Activated CD8-positive, alpha-beta memory T cell treated with anti-CD3 and anti-CD28 coated beads, Interleukin-2, amount 50 U/mL, for 1 hour (primary cell): ENCODE results near the gene RFK.

Experiments used
- DNase-seq: peaks from one replicate; pipeline ENCODE4 v3.0.0-alpha.2; 2020; ENCODE audit errors: extremely low read depth

The RFK gene

GRCh38 chr9:76412638-76413037 lies 18.4 kb upstream of the RFK start:
- no peak for DNase-seq

- DNase-seq = no peak
Measured at GRCh38 chr9:76405868-76406267, 11.6 kb upstream of the RFK start.

DNA sequence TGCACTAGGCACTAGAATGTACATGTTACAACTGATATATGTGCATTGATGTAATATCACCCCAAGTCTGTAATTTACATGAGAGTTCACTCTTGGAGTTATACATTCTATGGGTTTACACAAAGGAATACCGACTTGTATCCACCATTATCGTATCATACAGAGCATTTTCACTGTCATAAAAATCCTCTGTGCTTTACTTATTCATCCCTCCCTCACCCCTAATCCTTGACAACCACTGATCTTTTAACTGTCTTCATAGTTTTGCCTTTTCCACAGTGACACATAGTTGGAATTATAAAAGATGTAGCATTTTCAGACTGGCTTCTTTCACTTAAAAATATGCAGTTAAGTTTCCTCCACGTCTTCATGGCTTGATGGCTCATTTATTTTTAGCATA lies 11.1 kb upstream of the RFK start:
- no peak for DNase-seq

DNA sequence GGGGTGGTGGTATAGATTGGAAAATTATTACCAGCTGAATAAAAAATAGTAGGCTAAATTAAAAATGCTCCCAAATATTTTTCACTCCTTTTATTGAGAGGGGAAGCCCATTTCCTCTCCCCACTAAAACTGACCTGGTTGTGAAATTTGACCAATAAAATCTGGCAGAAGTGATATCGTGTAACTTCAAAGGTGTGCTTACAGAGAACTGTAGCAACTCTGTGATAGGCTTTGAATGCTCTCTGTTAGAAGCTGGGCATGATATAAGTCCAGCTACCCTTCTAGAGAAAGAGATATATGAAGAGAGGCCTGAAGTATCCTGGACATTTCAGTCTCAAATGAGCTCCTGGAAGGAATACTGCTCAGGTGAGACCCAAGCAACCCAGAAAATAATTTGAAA lies 10.2 kb upstream of the RFK start:
- no peak for DNase-seq

- no peak for DNase-seq
Measured at GRCh38 chr9:76403352-76403751, 9.1 kb upstream of the RFK start.

- no peak for DNase-seq
Measured at GRCh38 chr9:76401580-76402354, 7.5 kb upstream of the RFK start.

- no peak for DNase-seq
Measured at GRCh38 chr9:76401176-76401575, 7.0 kb upstream of the RFK start.

- DNase-seq = no peak
Measured at GRCh38 chr9:76400534-76401096, 6.4 kb upstream of the RFK start.

- no peak for DNase-seq
Measured at GRCh38 chr9:76399856-76400255, 5.6 kb upstream of the RFK start.

DNA sequence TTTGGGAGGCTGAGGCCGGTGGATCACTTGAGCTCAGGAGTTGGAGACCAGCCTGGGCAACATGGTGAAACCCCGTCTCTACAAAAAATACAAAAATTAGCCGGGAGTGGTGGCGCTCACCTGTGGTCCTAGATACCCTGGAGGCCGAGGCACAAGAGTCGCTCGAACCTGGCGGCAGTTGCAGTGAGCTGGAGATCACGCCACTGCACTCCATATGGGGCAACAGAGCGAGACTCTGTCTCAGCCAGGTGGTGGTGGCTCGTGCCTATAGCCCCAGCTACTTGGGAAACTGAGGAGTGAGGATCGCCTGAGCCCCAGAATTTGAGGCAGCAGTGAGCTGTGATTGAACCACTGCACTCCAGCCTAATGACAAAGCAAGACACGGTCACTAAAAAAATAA lies 2.4 kb upstream of the RFK start:
- DNase-seq = no peak

DNA sequence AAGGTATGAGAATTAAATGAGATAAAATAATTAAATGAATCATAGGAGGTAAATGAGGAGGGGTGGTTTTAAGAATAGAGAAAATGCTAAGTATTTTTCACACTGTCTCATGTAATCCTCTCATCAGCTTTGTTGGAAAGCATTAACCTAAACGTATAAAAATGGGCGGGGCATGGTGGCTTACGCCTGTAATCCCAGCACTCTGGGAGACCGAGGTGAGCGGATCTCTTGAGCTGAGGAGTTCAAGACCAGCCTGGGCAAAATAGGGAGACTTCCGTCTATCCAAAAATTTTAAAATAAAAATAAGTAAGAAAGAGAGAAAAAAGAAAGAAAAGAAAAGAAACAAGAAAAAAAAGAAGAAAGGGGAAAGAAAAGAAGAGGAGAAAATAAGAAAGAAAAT lies 1.9 kb upstream of the RFK start:
- DNase-seq = no peak

GRCh38 chr9:76395381-76395780 lies 1.2 kb upstream of the RFK start:
- DNase-seq = no peak

GRCh38 chr9:76394960-76395252 lies 680 bp upstream of the RFK start:
- DNase-seq = peak; percentile 24

GRCh38 chr9:76390656-76391055 lies 3.6 kb downstream of the RFK start:
- no peak for DNase-seq

GRCh38 chr9:76379494-76379893 lies 14.7 kb downstream of the RFK start:
- no peak for DNase-seq

DNA sequence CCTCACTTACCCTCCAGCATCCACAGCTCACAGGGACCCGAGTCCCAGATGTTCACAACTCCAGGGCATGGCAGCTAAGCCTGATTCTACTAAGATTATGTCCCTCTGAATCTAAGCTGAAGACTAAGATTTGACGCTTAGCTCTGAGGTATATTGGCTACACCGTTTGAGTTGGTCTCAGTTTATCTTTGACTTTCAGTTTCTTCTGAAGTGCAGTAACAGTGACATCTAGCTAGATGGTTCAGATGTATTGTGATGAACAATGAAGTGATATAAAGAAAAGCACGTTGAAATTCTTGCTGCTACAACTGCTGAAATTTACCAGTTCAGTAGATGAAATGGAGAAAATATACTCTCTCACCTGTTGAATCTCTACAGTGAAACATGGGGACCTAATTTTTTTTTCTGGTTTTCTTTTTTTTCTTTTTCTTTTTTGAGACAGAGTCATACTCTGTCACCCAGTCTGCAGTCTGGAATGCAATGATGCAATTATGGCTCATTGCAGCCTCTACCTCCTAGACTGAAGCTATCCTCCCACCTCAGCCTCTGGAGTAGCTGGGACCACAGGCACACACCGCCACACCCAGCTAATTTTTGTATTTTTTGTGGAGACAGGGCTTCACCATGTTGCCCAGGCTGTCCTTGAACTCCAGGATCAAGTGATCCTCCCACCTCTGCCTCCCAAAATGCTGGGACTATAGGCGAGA lies 15.7 kb downstream of the RFK start:
- DNase-seq = no peak

DNA sequence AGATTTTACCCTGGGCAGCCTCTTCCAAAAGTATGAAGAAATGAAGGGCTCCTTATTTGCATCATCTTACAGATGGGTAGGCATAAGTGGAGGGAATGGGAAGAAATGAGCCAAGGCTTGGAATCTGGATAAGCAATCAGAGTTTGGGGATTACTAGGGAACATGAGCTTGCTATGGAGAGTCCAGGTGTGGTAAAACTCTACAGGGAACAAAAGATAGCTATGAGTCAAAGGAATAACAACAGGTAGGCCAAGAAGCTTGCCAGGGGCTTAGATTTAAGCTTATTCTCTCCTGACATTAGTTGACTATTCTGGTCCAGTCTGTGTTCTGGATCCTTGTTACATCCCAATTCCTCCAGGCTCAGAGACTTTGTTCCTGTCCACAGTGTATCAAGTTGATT lies 16.4 kb downstream of the RFK start:
- no peak for DNase-seq

- no peak for DNase-seq
Measured at GRCh38 chr9:76374783-76375559, 19.3 kb downstream of the RFK start.

DNA sequence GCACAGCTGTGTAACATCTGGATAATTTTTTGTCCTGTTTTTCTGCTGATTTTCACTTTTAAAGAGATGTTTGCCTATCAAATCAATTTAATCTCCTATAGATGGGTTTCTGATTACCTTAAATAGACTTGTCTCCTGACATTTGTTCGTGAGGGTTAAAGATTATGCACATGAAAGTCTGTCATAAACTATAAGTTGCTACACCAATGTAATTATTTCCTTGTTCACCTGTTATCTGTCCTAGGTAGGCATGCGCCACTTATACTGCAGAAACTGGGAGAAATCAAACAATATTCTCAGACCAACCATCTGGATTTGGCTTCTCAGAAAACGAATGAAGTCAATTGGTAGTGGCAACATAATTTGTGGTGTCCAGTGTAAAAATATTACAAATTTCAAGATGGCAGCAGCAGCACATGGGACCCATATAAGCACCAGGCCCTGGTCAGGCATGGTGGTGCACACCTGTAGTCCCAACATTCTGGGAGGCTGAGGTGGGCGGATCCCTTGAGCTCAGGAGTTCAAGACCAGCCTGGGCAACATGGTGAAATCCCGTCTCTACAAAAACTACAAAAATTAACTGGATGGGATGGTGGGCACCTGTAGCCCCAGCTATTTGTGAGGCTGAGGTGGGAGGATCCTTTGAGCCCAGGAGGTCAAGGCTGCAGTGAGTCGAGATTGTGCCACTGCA lies 20.3 kb downstream of the RFK start:
- no peak for DNase-seq

DNA sequence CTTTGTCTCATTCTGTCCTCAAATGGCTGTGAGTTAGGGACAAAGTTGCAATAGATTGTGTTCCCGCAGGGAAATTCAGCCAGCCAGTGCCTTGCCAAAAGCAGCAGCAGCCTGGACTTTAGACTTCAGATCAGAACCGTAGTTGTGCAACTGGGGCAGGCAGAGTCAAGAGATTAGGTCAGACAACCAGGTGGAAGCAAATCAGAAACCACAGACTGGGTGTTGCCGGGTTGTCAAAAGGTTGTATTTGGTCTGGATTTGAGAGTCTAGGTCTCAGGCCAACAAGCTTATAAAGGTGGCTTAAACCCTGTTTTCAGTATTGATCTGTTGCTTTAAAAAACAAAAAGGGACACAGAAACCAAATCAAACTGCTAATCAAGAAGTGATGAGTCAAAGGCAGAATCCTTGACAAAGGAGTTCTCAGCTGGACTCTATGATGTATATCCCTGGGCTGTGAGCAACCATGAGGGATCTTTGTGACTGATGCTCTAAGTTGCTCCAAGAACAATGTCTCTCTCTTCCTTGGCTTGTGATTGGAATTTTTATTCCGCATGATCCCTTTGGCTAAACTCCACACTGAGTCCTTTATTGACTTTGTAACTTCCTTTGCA lies 20.9 kb downstream of the RFK start:
- DNase-seq = no peak

DNA sequence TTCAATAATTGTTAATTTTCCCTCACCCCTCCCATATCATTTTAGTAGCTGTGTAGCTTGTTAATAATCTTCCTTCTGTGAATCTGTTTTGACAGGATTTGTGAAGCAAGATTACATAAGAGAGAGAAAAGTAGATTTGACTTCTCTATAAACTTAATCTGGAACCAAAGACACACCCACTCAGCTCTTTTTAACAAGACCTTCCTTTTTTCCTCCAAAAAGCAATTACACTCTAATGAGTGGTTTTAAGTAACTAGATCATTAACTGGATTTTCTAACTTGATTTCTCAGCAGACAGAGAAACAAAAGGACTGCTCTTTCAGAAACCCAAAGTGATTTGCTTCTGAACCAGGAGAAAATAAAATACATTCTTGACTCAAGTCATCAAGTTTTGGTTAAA lies 21.9 kb downstream of the RFK start:
- no peak for DNase-seq

DNA sequence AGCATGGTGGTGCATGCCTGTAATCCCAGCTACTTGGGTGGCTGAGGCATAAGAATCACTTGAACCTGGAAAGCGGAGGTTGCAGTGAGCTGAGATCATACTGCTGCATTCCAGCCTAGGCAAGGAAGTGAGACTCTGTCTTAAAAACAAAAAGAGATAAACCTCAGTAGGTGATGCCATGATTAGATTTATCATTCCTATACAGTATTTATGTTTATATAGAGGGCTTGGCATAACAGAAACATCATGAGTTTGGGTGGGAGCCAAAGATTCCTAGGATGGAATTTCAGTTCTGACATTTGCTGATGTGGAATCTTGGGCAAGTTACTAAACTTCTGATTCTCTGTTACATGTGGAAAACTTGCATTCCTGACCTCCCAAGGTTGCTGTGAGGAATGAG lies 22.3 kb downstream of the RFK start:
- no peak for DNase-seq
